Right atrium auricular region (tissue), 2 donors: ENCODE data around the gene ANG. TPM values are rescaled to one million over a fixed set of nuclear protein-coding genes. Genes with fewer than 3 reads are reported as not detected.
A peak's percentile ranks its signal among the peaks of the same experiment; 100 is the strongest.

Experiments
- DNase-seq: peaks from one replicate; pipeline ENCODE4 v3.0.0-alpha.2; 2019; ENCODE audit warnings: low spot score
- H3K27ac ChIP-seq, 2 donors: fragments of 200-600 bp; sonication (generic); 1 replicate in 1 of 2; 2 replicates in 1 of 2; pipeline ENCODE4 v1.5.1; 2016 to 2019
- H3K27me3 ChIP-seq, 2 donors: fragments of 200-600 bp; sonication (generic); one replicate each; pipeline versions ENCODE4 v1.5.1 to v1.6.0; 2017 to 2019
- H3K36me3 ChIP-seq: fragments of 200-600 bp; sonication (generic); one replicate; pipeline ENCODE4 v1.5.1; 2016
- H3K4me1 ChIP-seq, 2 donors: fragments of 200-600 bp; sonication (generic); one replicate each; pipeline versions ENCODE4 v1.5.1 to v1.6.0; 2017 to 2019
- H3K4me3 ChIP-seq, 2 donors: fragments of 200-600 bp; sonication (generic); 1 replicate in 1 of 2; 2 replicates in 1 of 2; pipeline ENCODE4 v1.5.1; 2017 to 2019; ENCODE audit warnings: mild to moderate bottlenecking in 1 of 2, moderate library complexity in 1 of 2
- H3K9me3 ChIP-seq, 2 donors: fragments of 200-600 bp; sonication (generic); one replicate each; pipeline ENCODE4 v1.5.1; 2019
- CTCF ChIP-seq, 2 donors: fragments of 200-600 bp; sonication (generic); IDR thresholded peaks; one replicate each; pipeline ENCODE4 v1.5.1; 2019; ENCODE audit warnings: antibody characterized with exemption in 2 of 2
- total RNA-seq, 2 donors: library from RNA; depleted of rRNA; stranded (reverse); fragments of >200 nt; gene quantifications; one replicate each; pipeline ENCODE4 v1.1.0, GENCODE V29; 2016

The ANG gene
- total RNA-seq, 2 donors from 2014 or later, result 4.4 to 14.5 TPM

- Histone ChIP-seq H3K27me3 (no peaks in the 10 kb centered on the region), H3K36me3 (no peaks in the 10 kb centered on the region), H3K27ac (no peak overlapping the region), H3K9me3 (no peaks in the 10 kb centered on the region), H3K4me3 (no peak overlapping the region), H3K4me1 (no peaks in the 10 kb centered on the region)
- TF ChIP-seq CTCF (IDR thresholded peaks at IDR 0.05), result no peak
- no peak for DNase-seq
These were observed 19.6 kb upstream of the ANG start for GRCh38 chr14:20668969-20669368.

GRCh38 chr14:20671597-20672283 is 16.8 kb upstream of the ANG start:
- H3K27ac ChIP-seq, result no peak overlapping the region
- H3K27me3 ChIP-seq, result no peaks in the 10 kb centered on the region
- no peaks in the 10 kb centered on the region for H3K4me1 ChIP-seq
- H3K4me3 ChIP-seq, result no peak overlapping the region
- TF ChIP-seq CTCF (IDR thresholded peaks at IDR 0.05), result no peak
- no peaks in the 10 kb centered on the region for H3K9me3 ChIP-seq
- H3K36me3 ChIP-seq, result no peaks in the 10 kb centered on the region
- no peak for DNase-seq

- peaks cover 0 to 5% of the 10 kb centered on the region in 2 donors for H3K4me1 ChIP-seq
- DNase-seq, result no peak
- H3K27me3 ChIP-seq, result no peaks in the 10 kb centered on the region
- no peaks in the 10 kb centered on the region for H3K36me3 ChIP-seq
- no peaks in the 10 kb centered on the region for H3K9me3 ChIP-seq
- no peak for TF ChIP-seq CTCF (IDR thresholded peaks at IDR 0.05)
- H3K4me3 ChIP-seq, result no peak overlapping the region
- H3K27ac ChIP-seq, result no peak overlapping the region
These were observed 12.9 kb upstream of the ANG start for GRCh38 chr14:20675669-20676068.

GRCh38 chr14:20676072-20676471 is 12.5 kb upstream of the ANG start:
- DNase-seq, result no peak
- Histone ChIP-seq H3K4me3 (no peak overlapping the region), H3K9me3 (no peaks in the 10 kb centered on the region), H3K4me1 (peaks cover 0 to 9% of the 10 kb centered on the region in 2 donors), H3K27me3 (no peaks in the 10 kb centered on the region), H3K27ac (no peak overlapping the region), H3K36me3 (no peaks in the 10 kb centered on the region)
- no peak for TF ChIP-seq CTCF (IDR thresholded peaks at IDR 0.05)

GRCh38 chr14:20679907-20680306 is 8.7 kb upstream of the ANG start:
- Histone ChIP-seq H3K4me1 (peaks cover 0 to 13% of the 10 kb centered on the region in 2 donors), H3K9me3 (no peaks in the 10 kb centered on the region), H3K4me3 (no peak overlapping the region), H3K27ac (no peak overlapping the region), H3K36me3 (no peaks in the 10 kb centered on the region), H3K27me3 (no peaks in the 10 kb centered on the region)
- no peak for TF ChIP-seq CTCF (IDR thresholded peaks at IDR 0.05)
- DNase-seq, result no peak

- DNase-seq, result no peak
- peaks cover 0 to 17% of the 10 kb centered on the region in 2 donors for H3K4me1 ChIP-seq
- H3K4me3 ChIP-seq, result peak overlapping the region in 1 of 2 donors; percentile 79
- no peak for TF ChIP-seq CTCF (IDR thresholded peaks at IDR 0.05)
- H3K9me3 ChIP-seq, result no peaks in the 10 kb centered on the region
- no peaks in the 10 kb centered on the region for H3K27me3 ChIP-seq
- H3K36me3 ChIP-seq, result no peaks in the 10 kb centered on the region
- peak overlapping the region in 1 of 2 donors; percentile 99 for H3K27ac ChIP-seq
These were observed 8.2 kb upstream of the ANG start for GRCh38 chr14:20680363-20680762.
